AG10803 (cell line): ENCODE measurements around the gene POU2F2.

ENCODE experiments used
- DNase-seq: peaks from one replicate; pipeline ENCODE4 v3.0.0; 2010; ENCODE audit warnings: low read depth
- H3K4me3 ChIP-seq: 2 replicates; pipeline ENCODE4 v1.5.1; 2011; ENCODE audit warnings: mild to moderate bottlenecking, low read length, control low read depth
- CTCF ChIP-seq: conservative IDR thresholded peaks from 2 replicates; pipeline ENCODE4 v1.5.1; 2011; ENCODE audit warnings: mild to moderate bottlenecking, low read length, control low read depth, inconsistent platforms

The POU2F2 gene

GRCh38 chr19:42068361-42068755 is 63.9 kb downstream of the POU2F2 start:
- TF ChIP-seq CTCF = no peak
- no peak overlapping the region for H3K4me3 ChIP-seq
- DNase-seq = no peak

GRCh38 chr19:42067315-42067888 is 64.8 kb downstream of the POU2F2 start:
- H3K4me3 ChIP-seq = no peak overlapping the region
- no peak for DNase-seq
- no peak for TF ChIP-seq CTCF

DNA sequence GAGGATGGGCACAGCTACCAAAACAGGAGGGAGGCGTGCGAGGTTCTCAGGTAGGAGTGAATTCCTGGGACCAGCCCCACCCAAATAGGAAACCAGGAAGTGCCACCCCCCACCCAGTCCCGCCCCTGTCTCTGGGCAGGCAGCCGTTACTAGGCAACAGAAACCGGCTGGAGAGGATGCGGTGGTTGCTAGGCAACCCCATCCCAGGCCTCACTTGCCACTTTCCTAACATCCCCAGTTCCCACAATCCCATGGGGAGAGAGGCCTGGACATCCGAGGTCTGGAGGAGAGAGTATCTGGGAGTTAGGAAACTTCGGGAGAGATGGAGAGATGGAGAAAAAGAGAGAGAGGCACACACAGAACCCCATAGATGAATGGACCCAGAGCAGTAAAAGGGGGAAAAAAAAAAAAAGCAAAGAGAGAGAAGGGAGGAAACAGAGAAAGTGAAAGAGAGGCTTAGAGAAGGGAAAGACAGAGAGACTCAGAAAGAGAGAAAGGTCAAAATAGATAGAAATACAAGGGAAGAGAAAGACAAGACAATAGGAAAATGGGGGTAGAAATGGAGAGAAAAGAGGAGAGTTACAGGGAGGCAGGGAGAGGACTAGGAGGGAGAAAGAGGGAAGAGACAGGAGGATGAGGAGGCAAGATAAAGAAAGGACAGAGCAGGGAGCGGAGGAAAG is 66.0 kb downstream of the POU2F2 start:
- TF ChIP-seq CTCF = no peak
- no peak for DNase-seq
- H3K4me3 ChIP-seq = no peak overlapping the region

DNA sequence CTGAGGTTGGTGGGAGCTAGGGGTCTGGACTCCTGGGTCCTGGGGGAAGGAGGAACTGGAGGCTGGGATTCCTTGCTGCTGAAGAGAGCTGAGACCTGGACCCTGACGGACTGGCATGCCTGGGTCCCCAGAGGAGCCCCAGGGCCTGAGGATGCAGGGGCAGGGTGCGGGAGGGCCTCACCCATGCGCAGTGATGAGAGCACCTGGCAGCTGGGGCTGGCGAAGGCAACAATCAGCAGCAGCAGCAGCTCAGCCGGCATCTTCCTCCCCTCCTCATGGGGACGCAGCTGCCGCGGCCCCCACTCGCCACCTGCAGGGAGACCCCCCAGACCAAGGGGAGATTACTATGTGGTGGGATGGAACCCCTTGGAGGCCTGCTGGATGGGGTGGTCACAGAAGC is 66.7 kb downstream of the POU2F2 start:
- no peak for DNase-seq
- no peak overlapping the region for H3K4me3 ChIP-seq
- TF ChIP-seq CTCF = no peak

GRCh38 chr19:42065051-42065450 is 67.2 kb downstream of the POU2F2 start:
- DNase-seq = no peak
- no peak overlapping the region for H3K4me3 ChIP-seq
- no peak for TF ChIP-seq CTCF

- TF ChIP-seq CTCF = no peak
- H3K4me3 ChIP-seq = no peak overlapping the region
- no peak for DNase-seq
Observed at GRCh38 chr19:42064432-42064831, 67.8 kb downstream of the POU2F2 start.

- TF ChIP-seq CTCF = no peak
- DNase-seq = no peak
- H3K4me3 ChIP-seq = no peak overlapping the region
Observed at GRCh38 chr19:42062381-42062780, 69.9 kb downstream of the POU2F2 start.
